GM19468 (cell line): Measurements from ENCODE around the gene SFT2D2.
"Not testable (repeated sequence)": the region's sequence is repeated elsewhere in the genome, so short reads cannot be mapped to it uniquely, and the experiment has no call there.

ENCODE experiments used
- ATAC-seq: cut with Tn5 transposase; IDR thresholded peaks from one replicate; pipeline ENCODE4 v1.9.1; 2021; ENCODE audit warnings: mild to moderate bottlenecking, moderate library complexity, moderate number of reproducible peaks; ENCODE audit not compliant: unreplicated experiment; ENCODE audit errors: extremely low read depth

Gene SFT2D2

GRCh38 chr1:168225476-168226190, at the start of gene SFT2D2:
Gene SFT2D2 (plus strand): TSS chr1:168226004. CDS start chr1:168226080, 76 bp downstream.
- peak; percentile 42 for ATAC-seq

GRCh38 chr1:168178227-168178637, 47.6 kb upstream of the SFT2D2 start:
- no peak for ATAC-seq

GRCh38 chr1:168178638-168179437, 47.0 kb upstream of the SFT2D2 start, which contains the start of gene TIPRL:
Gene TIPRL (plus strand): TSS chr1:168178962. CDS start chr1:168179078, 116 bp downstream.
- ATAC-seq, result peak; percentile 79

GRCh38 chr1:168179438-168180147, 46.2 kb upstream of the SFT2D2 start:
- no peak for ATAC-seq

- ATAC-seq, result no peak
These were observed 45.7 kb upstream of the SFT2D2 start for GRCh38 chr1:168180148-168180524.

GRCh38 chr1:168181063-168181720, 44.6 kb upstream of the SFT2D2 start:
- not testable (repeated sequence) for ATAC-seq

- no peak for ATAC-seq
These were observed 38.6 kb upstream of the SFT2D2 start for GRCh38 chr1:168187177-168187576.

- no peak for ATAC-seq
These were observed 35.4 kb upstream of the SFT2D2 start for GRCh38 chr1:168190403-168190802.

GRCh38 chr1:168195199-168196135, 30.3 kb upstream of the SFT2D2 start:
- ATAC-seq, result no peak

GRCh38 chr1:168199056-168199455, 26.7 kb upstream of the SFT2D2 start:
- ATAC-seq, result no peak

- ATAC-seq, result no peak
These were observed 22.7 kb upstream of the SFT2D2 start for GRCh38 chr1:168202941-168203654.

GRCh38 chr1:168206111-168206510, 19.7 kb upstream of the SFT2D2 start:
- no peak for ATAC-seq

GRCh38 chr1:168207673-168208072, 18.1 kb upstream of the SFT2D2 start:
- ATAC-seq, result not testable (repeated sequence)

GRCh38 chr1:168210312-168210711, 15.5 kb upstream of the SFT2D2 start:
- ATAC-seq, result no peak

- ATAC-seq, result no peak
These were observed 12.5 kb upstream of the SFT2D2 start for GRCh38 chr1:168213349-168213748.

GRCh38 chr1:168216171-168216570, 9.6 kb upstream of the SFT2D2 start:
- no peak for ATAC-seq

- ATAC-seq, result no peak
These were observed 8.1 kb upstream of the SFT2D2 start for GRCh38 chr1:168217664-168218063.

GRCh38 chr1:168218658-168219057, 7.1 kb upstream of the SFT2D2 start:
- ATAC-seq, result no peak

- ATAC-seq, result no peak
These were observed 5.3 kb upstream of the SFT2D2 start for GRCh38 chr1:168220470-168220871.
